ENCODE data around the gene SLC37A4. TPM values are rescaled to one million over a fixed set of nuclear protein-coding genes. Genes with fewer than 3 reads are reported as not detected.

Gene SLC37A4
- total RNA-seq, 1 donor from 2014 or later: 21.2 TPM

Other genes with a start within 250 kb of the SLC37A4 start
- gene DDX6, start 239.7 kb downstream of the SLC37A4 start, total RNA-seq: 25.9 TPM
- gene CXCR5, start 147.0 kb downstream of the SLC37A4 start, total RNA-seq: not detected
- gene BCL9L, start 105.0 kb downstream of the SLC37A4 start, total RNA-seq: 46.5 TPM
- gene UPK2, start 74.6 kb downstream of the SLC37A4 start, total RNA-seq: not detected
- not detected for gene FOXR1, start 59.1 kb downstream of the SLC37A4 start, total RNA-seq
- 67.7 TPM for gene CENATAC, start 32.7 kb downstream of the SLC37A4 start, total RNA-seq
- 857 TPM for gene RPS25, start 12.5 kb downstream of the SLC37A4 start, total RNA-seq
- 41.0 TPM for gene TRAPPC4, start 12.1 kb downstream of the SLC37A4 start, total RNA-seq
- gene HYOU1, start 26.3 kb upstream of the SLC37A4 start, total RNA-seq: 98.4 TPM
- gene VPS11, start 36.9 kb upstream of the SLC37A4 start, total RNA-seq: 23.4 TPM
- 82.8 TPM for gene HMBS, start 54.0 kb upstream of the SLC37A4 start, total RNA-seq
- gene DPAGT1, start 71.0 kb upstream of the SLC37A4 start, total RNA-seq: 61.9 TPM
- gene C2CD2L, start 76.5 kb upstream of the SLC37A4 start, total RNA-seq: 16.7 TPM
- 36.5 TPM for gene HINFP, start 90.7 kb upstream of the SLC37A4 start, total RNA-seq
- not detected for gene ABCG4, start 118.2 kb upstream of the SLC37A4 start, total RNA-seq
- gene NLRX1, start 137.8 kb upstream of the SLC37A4 start, total RNA-seq: 35.9 TPM
- gene NHERF4, start 154.6 kb upstream of the SLC37A4 start, total RNA-seq: not detected
- 21.6 TPM for gene CBL, start 175.5 kb upstream of the SLC37A4 start, total RNA-seq